ENCODE measurements around the gene TBC1D22B. TPM values are rescaled to one million over a fixed set of nuclear protein-coding genes. Genes with fewer than 3 reads are reported as not detected.

TBC1D22B gene, protein sequence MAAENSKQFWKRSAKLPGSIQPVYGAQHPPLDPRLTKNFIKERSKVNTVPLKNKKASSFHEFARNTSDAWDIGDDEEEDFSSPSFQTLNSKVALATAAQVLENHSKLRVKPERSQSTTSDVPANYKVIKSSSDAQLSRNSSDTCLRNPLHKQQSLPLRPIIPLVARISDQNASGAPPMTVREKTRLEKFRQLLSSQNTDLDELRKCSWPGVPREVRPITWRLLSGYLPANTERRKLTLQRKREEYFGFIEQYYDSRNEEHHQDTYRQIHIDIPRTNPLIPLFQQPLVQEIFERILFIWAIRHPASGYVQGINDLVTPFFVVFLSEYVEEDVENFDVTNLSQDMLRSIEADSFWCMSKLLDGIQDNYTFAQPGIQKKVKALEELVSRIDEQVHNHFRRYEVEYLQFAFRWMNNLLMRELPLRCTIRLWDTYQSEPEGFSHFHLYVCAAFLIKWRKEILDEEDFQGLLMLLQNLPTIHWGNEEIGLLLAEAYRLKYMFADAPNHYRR
- 10 to 100 TPM in 5 of 6 donors, 1 to 10 TPM in 1; 10.0 to 17.8 (median 10.9) TPM for total RNA-seq

DNA sequence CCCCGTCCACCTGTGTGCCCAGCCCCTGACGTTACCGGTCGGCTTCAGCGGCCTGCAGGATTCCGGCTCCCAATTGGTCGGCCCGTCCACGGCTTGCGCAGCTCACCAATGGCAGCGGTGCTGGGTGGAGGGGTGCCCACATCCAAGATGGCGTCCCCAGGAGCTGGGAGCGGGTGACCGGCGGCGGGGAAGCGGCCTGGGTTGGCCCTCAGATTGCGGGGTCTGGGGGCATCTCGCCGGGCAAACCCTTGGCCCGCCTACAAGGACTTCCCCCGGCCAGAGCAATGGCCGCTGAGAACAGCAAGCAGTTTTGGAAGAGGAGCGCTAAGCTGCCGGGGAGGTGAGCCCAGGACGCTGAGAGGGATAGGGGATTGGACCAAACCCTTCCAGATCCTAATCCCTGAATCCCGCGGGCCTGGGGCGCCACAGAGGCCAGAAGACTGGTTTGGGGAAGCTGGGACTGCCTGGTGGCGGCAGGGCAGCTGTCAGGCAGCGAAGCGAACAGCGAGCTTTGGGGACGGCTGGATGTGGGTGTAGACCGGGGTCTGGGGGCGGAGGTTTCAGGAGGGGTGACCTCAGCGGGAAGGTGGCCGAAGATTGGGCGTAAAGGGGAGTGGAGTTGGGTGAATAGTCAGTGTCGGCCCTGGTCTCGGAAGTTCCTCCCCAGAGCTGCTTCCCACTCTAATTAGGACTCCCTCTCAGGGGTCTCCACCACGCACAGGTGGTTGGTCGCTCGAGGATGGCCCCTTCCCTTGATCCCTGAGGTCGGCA, at the start of gene TBC1D22B, which contains the start of gene TMEM217:
TSS of gene TBC1D22B (plus strand) at position 139 of the 771 bp plus-strand sequence. CDS start at position 285, 146 bp downstream.
TSS of gene TMEM217 (minus strand) at position 511 of the 771 bp plus-strand sequence. CDS start 39,114 bp downstream, outside the sequence.
- peaks cover 15 to 36% (median 22%) of the 10 kb centered on the region in 4 donors for H3K4me1 ChIP-seq
- ATAC-seq (ENCODE audit: low FRiP score in 2 of 2) (peak; percentile 99 to 100), DNase-seq (peak; percentile 97 to 98)
- TF ChIP-seq POLR2AphosphoS5 (IDR thresholded peaks at IDR 0.05) = peak; percentile 64 to 84
- TF ChIP-seq, protein P1, sequence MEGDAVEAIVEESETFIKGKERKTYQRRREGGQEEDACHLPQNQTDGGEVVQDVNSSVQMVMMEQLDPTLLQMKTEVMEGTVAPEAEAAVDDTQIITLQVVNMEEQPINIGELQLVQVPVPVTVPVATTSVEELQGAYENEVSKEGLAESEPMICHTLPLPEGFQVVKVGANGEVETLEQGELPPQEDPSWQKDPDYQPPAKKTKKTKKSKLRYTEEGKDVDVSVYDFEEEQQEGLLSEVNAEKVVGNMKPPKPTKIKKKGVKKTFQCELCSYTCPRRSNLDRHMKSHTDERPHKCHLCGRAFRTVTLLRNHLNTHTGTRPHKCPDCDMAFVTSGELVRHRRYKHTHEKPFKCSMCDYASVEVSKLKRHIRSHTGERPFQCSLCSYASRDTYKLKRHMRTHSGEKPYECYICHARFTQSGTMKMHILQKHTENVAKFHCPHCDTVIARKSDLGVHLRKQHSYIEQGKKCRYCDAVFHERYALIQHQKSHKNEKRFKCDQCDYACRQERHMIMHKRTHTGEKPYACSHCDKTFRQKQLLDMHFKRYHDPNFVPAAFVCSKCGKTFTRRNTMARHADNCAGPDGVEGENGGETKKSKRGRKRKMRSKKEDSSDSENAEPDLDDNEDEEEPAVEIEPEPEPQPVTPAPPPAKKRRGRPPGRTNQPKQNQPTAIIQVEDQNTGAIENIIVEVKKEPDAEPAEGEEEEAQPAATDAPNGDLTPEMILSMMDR (IDR thresholded peaks at IDR 0.05) = peak in 1 of 6 experiments; percentile 27
- no peak for TF ChIP-seq EP300 (IDR thresholded peaks at IDR 0.05)
- peak in 3 of 4 donors; percentile 44 to 83 (median 78) for TF ChIP-seq POLR2A (IDR thresholded peaks at IDR 0.05)
- H3K27me3 ChIP-seq = no peaks in the 10 kb centered on the region
- 0% methylated on average over 25 to 43 of the region's 45 CpGs for WGBS, 2 donors
- H3K9me3 ChIP-seq = no peaks in the 10 kb centered on the region
- peak within 1 kb of the TSS; percentile 91 to 95 (median 94) for H3K27ac ChIP-seq
- H3K36me3 ChIP-seq = no peaks in the 10 kb centered on the region
- peak within 1 kb of the TSS; percentile 68 to 82 (median 80) for H3K4me3 ChIP-seq

DNA sequence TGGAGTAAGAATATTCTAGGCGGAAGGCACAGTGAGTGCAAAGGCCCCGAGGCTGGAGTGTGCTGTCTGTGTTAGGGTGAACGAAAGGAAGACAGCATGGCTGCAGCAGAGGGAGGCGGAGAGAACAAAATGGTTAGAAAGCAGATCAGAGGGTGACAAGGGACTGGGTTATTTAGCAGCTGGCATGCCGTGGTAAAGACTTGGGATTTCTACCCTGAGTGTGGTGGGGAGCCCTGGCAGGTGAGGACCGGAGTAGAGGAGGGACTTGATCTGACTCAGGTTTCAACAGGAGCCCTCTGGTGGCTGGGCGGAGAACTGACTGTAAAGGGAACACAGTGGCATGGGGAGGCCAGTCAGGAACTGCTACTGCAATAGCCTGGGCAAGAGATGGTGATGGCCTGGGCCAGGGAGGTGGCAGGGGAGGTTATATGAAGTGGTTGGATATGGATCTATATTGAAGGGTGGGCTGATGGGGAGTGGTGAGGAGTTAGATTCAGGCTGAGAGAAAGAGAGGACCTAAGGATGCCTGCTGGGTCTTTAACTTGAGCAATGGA, 49.6 kb upstream of the TBC1D22B start:
- H3K27ac ChIP-seq = no peak overlapping the region
- H3K4me3 ChIP-seq = no peak overlapping the region
- TF ChIP-seq, protein P1 (IDR thresholded peaks at IDR 0.05) = peak; percentile 79 to 91 (median 85)
- TF ChIP-seq POLR2A (IDR thresholded peaks at IDR 0.05) (no peak), EP300 (IDR thresholded peaks at IDR 0.05) (no peak)
- H3K27me3 ChIP-seq = no peaks in the 10 kb centered on the region
- peaks cover 4 to 15% (median 8%) of the 10 kb centered on the region in 4 donors for H3K4me1 ChIP-seq
- ATAC-seq (ENCODE audit: low FRiP score in 2 of 2) (peak; percentile 80 to 85), DNase-seq (peak in 1 of 2 donors; percentile 94)
- no peaks in the 10 kb centered on the region for H3K36me3 ChIP-seq
- no peaks in the 10 kb centered on the region for H3K9me3 ChIP-seq
- 57 to 59% methylated on average over 7 of the region's 7 CpGs for whole genome bisulfite sequencing, 2 donors

DNA sequence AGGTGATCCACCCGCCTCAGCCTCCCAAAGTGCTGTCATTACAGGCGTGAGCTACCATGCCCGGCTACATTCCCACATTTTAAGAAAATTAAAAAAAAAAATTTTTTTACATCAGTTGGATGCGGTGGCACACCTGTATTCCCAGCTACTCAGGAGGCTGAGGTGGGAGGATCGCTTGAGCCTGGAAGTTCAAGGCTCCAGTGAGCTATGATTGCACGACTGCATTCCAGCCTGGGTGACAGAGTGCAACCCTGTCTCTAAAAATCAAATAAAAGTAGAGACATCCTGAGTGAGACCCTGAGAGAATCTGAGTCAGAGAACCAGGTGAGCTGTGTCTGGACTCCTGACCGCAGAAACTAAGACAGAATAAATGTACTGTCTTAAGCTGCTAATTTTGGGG, 48.8 kb upstream of the TBC1D22B start:
- H3K9me3 ChIP-seq = no peaks in the 10 kb centered on the region
- H3K4me3 ChIP-seq = no peak overlapping the region
- no peak overlapping the region for H3K27ac ChIP-seq
- H3K36me3 ChIP-seq = no peaks in the 10 kb centered on the region
- TF ChIP-seq, protein P1 (IDR thresholded peaks at IDR 0.05) = no peak
- ATAC-seq (ENCODE audit: low FRiP score in 2 of 2) (no peak), DNase-seq (no peak)
- no peaks in the 10 kb centered on the region for H3K27me3 ChIP-seq
- 93 to 95% methylated on average over 7 of the region's 7 CpGs for WGBS, 2 donors
- peaks cover 4 to 15% (median 8%) of the 10 kb centered on the region in 4 donors for H3K4me1 ChIP-seq

DNA sequence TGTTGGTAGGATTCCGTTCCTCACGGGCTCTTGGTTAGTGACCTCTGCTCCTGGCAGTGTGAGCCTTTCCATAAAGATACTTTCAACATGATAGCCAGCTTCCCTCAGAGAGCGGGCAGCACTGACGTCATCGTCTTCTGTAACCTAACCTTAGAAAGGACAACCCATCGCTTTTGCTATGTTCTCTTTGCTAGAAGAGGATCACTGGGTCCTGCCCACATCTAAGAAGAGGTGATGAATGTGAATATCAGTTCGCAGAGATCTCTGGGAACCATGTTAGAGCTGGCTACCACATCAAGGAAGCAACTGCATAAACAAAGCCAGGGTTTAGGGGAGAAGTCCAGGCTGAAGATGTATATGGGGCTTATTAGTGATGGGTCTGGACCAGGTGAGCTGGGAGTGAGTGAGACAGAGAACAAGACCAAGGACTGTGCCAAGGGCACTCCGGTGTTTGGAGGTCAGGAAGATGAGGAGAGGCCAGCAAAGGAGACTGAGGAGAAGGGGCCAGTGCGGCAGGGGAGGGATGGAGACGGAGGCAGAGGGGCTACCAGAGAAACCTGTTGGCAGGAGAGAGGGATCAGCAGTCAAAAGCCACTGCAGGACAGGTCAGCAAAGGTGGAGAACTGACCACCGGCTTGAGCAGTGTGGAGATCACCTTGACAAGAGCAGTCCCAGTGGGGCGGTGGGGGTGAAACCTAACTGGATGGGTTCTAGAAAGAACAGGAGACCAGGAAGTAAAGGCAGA, 47.9 kb upstream of the TBC1D22B start:
- 79 to 85% methylated on average over 12 of the region's 12 CpGs for WGBS, 2 donors
- Histone ChIP-seq H3K4me3 (no peak overlapping the region), H3K4me1 (peaks cover 4 to 15% (median 8%) of the 10 kb centered on the region in 4 donors), H3K27ac (no peak overlapping the region), H3K9me3 (no peaks in the 10 kb centered on the region), H3K27me3 (no peaks in the 10 kb centered on the region), H3K36me3 (no peaks in the 10 kb centered on the region)
- TF ChIP-seq, protein P1 (IDR thresholded peaks at IDR 0.05) = no peak
- TF ChIP-seq EP300 (IDR thresholded peaks at IDR 0.05) = no peak
- TF ChIP-seq POLR2AphosphoS5 (IDR thresholded peaks at IDR 0.05) = no peak
- TF ChIP-seq POLR2A (IDR thresholded peaks at IDR 0.05) = no peak
- ATAC-seq (ENCODE audit: low FRiP score in 2 of 2) (no peak), DNase-seq (no peak)
